ENCODE data around the gene TMEM82.

Gene TMEM82

DNA sequence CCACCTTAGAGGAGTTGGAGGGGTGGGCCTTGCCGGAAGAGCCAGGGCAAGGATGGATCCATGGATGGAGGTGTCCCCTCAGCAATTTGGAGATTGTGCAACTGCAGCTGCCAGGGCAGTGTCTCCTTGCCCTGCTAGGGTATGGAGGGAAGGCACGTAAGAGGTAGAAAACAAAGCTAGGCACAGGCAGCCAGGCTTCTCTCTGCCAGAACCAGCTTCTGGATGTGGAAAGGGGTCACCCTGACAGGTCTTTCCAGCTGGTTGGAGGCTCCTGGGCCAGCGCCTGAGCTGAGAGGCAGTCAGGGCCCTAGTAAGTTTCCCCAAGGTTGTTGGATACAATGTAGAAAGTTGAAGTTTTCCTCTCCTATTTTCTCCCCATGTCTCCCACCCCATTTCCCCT is 21.4 kb upstream of the TMEM82 start:
- no peak for DNase-seq (ENCODE audit: low read depth)

DNA sequence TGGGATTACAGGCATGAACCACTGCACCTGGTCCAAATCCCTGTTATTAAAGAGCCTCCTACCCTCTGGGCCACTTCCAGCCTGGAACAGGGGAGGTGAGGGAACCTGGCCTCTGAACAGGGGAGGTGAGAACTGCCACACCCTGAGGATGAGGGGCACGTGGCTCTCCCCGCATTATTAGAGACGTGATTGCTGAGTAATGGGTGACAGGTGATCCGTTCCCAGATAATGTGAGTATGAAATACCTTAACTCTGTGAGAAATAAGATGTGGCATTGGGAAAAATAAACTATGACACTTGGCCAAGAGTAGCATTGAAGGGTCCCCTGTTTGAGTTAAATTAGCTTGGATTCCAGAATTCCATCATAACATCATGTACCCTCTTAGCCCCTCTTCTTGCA is 19.9 kb upstream of the TMEM82 start:
- DNase-seq (ENCODE audit: low read depth) = no peak

DNA sequence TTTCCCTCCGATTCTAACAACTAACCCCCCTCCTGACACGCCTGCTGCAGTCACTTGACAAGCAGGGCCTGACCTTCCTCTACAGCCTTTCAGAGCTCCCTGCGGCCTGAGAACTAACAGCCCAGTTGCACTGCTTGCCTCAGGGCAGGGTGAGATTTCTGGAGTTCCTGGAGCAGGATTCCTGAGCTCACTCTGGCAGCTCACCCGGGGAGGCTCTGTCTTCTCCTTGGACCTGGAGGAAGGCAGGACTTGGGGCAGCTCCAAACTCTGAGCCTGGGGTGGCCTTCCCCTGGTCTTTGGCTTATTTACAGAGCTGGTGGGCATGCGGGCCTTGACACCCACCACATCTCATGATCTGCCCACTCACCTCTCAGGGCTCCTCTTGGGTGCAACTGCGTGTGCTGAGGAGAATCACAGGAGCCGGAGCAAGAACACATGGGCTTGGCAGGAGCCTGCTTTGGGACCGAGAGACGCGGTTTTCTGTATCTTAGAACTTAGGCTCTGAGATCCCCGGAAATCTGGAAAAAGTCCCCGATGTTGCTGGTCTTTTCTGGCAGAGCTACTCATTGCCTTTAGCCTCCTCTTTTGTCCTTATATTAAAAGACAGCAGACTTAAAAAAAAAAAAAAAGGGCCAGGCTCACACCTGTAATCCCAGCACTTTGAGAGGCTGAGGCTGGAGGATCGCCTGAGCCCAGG is 19.3 kb upstream of the TMEM82 start:
- DNase-seq (ENCODE audit: low read depth) = no peak

DNA sequence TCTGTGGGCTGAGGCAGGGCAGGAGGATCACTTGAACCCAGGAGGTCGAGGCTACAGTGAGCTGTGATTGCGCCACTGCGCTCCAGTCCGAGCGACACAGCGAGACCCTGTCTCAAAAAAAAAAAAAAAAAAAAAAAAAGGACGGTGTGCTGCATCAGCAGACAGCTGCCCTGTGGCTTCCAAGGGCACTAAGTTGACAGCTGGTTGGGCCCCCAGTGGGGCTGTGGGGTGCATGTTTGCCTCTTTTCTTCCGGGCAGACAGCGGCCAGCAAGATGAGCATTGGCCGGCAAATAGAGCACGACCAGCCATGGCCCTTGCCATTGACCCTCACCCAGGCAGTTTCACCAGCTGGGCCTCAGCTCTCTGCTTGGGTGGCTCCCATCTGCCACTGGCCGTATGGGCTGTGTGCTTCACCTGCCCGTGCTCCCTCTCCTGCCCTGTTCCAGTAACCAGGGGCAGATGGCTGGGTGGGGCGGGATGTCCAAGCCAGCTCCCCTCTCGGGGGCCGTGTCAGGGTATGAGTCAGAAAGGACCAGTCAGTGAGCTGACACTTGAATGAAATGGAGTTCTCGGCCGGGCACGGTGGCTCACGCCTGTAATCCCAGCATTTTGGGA is 18.6 kb upstream of the TMEM82 start:
- no peak for DNase-seq (ENCODE audit: low read depth)

DNA sequence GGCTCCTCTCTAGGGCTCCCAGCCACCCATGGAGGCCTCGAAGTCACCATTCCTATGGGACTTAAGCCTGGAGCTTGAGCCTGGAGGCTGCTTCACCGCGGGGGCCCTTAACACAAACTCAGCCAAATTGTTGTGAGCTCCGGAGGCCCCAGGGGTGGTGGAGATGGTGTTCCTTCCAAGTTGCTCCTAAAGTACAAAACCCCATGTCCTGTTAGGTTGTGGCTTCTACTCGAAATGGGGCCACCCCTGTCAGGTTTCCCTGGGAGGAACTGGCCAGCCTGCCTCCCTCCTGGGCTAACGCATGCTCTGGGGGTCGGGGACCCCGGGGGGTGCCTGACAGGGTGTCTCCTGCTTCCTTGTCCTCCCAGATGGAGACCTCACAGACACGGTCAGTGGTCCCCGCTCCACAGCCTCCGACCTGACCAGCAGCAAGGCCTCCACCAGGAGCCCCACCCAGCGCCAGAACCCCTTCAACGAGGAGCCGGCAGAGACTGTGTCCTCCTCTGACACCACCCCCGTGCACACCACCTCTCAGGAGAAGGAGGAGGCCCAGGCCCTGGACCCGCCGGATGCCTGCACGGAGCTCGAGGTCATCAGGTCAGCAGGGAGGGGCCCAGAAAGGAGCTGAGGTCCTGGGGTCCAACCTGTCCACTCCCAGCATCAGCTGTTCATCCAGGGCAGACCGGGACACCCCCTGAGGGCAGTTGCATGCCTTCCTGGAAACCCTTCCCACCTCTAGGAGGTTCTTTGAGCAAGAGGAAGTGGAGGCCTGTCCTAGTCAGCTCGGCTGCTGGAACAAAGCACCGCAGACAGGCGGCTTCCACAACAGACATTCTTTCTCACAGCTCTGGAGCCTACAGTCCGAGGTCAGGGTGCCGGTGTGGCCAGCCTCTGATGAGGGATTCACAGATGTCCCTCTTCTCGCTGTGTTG is 17.1 kb upstream of the TMEM82 start:
- DNase-seq (ENCODE audit: low read depth) = no peak

DNA sequence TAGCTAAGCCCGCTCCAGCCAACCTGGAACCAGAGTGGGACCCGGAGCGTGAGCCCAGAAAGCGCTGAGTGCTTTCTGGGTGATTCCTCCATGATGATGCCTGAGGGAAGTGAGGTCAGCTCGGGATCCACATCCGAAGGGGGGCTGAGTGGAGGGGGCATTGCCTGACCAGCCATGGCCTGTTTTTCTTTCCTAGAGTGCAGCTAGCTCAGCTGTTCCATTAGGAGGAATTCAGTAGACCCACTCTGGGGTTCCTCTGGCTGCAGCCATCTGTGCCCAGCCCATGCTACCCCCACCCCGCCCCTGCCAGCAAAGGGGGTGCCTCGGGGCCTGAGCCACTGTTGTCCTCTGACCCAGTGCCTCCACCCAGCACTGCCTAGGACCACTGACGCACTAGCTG is 15.8 kb upstream of the TMEM82 start:
- DNase-seq (ENCODE audit: low read depth) = no peak

DNA sequence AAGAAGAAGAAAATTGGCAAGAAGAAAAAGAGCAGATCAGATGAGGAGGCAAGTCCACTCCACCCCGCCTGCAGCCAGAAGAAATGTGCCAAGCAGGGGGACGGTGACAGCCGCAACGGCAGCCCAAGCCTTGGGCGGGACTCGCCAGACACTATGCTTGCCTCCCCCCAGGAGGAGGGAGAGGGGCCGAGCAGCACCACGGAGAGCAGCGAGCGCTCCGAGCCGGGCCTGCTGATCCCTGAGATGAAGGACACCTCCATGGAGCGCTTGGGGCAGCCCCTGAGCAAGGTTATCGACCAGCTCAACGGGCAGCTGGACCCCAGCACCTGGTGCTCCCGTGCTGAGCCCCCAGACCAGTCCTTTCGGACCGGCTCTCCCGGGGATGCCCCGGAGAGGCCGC is 15.3 kb upstream of the TMEM82 start:
- no peak for DNase-seq (ENCODE audit: low read depth)

DNA sequence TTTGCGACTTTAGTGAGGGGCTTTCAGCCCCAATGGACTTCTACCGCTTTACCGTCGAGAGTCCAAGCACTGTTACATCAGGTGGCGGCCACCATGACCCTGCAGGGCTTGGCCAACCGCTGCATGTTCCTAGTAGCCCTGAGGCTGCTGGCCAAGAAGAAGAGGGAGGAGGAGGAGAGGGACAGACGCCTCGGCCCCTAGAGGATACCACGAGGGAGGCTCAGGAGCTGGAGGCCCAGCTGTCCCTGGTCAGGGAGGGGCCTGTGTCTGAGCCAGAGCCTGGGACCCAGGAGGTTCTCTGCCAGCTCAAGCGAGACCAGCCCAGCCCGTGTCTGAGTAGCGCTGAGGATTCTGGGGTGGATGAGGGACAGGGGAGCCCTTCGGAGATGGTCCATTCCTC is 14.9 kb upstream of the TMEM82 start:
- no peak for DNase-seq (ENCODE audit: low read depth)

DNA sequence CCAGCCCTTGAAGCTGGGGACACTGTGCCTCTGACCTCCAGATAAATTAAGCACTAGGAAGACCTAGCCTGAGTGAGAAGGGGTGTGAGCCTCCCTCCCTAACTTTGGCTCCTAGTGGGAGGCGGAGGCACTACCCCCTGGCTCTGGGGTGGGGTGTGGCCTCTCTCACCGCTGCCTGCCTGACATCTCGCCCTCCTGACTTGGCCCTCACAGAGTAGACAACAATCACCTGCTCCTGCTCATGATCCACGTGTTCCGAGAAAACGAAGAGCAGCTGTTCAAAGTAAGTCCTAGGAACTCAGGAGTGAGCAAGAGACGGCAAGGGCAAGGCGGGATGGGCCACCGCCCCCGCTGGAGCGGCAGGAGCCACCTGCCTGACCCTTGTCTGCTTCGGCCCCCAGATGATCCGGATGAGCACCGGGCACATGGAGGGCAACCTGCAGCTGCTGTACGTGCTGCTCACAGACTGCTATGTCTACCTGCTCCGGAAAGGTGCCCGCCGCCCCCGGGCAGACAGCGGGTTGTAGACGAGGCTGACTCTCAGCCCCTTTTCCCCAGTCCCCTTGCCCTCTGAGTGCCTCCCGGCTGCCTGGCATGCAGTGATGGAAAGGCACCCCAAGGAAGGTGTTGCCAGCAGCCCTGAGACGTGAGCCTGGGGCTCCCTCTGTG is 14.3 kb upstream of the TMEM82 start:
- DNase-seq (ENCODE audit: low read depth) = no peak

DNA sequence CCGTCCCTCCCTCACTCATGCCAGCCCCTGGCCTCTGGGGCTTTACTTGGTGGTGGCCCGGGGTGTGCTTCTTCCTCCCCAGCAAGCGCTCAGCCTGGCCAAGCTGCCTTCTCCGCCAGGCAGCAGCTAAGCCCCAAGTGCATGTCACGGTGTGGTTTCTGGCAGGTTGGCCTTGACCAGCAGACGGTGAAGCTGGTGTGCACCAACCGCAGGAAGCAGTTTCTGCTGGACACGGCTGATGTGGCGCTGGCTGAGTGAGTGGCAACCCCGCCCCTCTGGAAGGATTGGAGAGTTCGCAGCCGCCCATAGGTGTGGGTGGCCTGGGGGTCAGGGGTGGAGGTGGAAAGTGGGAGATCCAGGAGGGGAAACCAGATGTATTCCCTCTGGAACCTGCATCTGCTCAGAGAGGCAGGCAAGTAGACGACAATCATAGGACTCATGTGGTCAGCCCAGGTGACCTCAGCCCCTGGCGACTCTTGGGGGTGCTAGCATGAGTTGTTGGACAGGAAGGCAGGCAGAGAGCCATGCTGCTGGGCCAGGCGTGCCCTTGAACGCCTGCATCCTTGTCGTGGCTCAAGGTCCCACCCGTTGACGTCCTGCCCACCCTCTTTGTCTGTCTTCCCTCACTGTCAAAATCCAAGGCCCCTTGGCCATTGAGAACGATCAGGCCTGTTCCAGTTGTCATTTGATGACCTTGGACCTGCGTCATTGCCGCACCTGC is 13.2 kb upstream of the TMEM82 start:
- DNase-seq (ENCODE audit: low read depth) = no peak

DNA sequence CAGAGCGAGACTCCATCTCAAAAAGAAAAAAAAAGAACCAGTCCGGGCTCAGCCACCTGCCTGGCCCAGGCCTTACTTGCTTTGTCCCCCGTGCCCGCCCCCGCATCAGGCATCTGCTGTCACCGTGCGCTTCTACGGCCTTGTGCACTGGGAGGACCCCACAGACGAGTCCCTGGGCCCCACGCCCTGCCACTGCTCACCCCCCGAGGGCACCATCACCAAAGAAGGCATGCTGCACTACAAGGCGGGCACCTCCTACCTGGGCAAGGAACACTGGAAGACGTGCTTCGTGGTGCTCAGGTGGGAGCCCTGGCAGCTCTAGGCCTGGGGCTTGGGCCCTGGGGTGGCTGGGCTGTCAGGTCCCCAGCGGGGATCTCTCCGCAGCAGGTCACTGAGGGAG is 11.9 kb upstream of the TMEM82 start:
- DNase-seq (ENCODE audit: low read depth) = no peak

DNA sequence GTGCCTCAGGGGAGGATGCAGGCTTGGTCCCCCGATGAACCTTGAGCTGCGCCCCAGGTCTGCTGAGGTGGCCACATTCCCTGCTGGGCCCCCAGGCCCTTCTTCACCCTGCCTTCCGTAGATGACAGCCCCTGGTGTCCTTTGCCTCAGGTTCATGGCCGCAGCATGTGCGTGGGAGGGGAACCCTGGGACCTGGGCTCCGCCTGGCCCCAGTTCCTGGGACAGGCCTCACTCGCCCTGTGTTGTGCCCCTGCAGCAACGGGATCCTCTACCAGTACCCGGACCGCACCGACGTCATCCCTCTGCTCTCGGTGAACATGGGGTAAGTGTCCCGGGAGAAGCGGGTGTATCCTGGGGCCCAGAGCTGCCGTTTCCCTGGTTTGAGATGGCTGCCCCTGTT is 11.4 kb upstream of the TMEM82 start:
- DNase-seq (ENCODE audit: low read depth) = no peak

DNA sequence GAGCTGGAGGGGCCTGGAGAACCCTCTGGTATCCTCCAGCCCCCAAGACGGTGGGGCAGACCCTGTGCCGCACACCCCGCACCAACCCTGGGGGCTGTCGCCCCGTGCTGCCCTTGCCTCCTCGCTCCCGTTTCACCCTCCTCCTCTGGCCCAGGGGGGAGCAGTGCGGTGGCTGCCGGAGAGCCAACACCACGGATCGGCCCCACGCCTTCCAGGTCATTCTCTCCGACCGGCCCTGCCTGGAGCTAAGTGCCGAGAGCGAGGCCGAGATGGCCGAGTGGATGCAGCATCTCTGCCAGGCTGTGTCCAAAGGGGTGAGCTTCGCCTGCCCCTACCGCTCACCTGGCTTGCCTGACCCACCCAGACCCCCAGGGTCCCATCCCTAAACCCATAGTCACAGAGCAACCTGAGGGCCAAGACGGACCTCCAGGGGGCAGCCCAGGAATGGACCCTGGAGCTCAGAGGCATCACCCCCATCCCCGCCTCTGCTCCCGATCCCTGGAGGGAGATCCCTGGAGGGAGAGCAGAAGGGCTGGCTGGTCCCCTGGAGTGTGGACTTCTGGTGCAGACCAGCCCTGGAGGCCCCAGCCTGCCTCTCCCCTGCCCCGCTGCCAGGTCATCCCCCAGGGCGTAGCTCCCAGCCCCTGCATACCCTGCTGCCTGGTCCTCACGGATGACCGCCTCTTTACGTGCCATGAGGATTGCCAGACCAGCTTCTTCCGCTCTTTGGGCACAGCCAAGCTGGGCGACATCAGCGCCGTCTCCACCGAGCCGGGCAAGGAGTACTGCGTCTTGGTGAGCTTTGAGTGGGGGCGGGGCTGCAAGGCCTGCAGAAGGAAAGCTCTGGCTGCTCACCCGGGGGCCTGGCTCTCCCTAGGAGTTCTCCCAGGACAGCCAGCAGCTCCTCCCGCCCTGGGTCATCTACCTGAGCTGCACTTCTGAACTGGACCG is 10.3 kb upstream of the TMEM82 start:
- no peak for DNase-seq (ENCODE audit: low read depth)

DNA sequence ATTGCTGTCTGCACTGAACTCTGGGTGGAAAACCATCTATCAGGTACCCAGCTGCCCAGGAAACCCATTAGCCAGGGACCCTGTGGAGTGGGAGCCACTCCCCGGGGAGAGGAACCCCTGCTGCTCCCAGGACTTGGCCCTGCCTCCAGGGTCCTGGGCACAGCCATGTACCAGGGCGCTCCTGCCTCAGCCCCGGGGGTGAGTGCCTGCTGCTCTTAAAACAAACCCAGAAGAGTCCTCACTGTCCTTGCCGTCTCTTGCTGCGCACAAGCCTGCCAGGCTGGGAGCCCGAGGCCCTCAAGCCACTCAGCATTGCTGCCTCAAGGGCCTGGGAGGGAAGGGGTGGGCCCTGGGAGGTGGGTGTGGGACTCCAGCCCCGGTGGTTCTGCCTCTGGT is 9.6 kb upstream of the TMEM82 start:
- no peak for DNase-seq (ENCODE audit: low read depth)

DNA sequence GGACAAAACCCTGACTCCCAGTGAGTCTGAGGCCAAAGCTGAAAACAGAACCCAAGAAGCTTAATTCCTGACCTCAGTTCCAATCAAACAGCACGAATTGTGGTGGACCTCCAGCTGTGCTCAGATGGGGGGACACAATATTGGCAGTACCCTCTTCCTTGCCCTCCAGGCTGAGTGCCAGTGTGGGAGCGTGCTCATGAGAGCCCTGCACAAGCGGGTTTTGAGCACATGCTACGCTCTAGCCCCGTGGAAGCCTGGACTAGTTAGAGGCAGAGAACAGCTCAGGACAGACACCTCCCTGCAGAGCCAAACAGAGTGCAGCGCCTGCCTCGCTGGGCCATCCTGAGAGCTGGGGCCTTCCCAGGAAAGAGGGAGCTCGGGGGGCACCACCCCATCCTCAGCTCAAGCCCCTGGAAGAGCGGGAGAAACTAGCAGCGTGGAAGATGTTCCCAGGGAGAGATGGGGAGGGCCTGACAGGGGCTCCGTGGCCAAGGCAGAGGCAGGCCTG is 9.0 kb upstream of the TMEM82 start:
- no peak for DNase-seq (ENCODE audit: low read depth)

DNA sequence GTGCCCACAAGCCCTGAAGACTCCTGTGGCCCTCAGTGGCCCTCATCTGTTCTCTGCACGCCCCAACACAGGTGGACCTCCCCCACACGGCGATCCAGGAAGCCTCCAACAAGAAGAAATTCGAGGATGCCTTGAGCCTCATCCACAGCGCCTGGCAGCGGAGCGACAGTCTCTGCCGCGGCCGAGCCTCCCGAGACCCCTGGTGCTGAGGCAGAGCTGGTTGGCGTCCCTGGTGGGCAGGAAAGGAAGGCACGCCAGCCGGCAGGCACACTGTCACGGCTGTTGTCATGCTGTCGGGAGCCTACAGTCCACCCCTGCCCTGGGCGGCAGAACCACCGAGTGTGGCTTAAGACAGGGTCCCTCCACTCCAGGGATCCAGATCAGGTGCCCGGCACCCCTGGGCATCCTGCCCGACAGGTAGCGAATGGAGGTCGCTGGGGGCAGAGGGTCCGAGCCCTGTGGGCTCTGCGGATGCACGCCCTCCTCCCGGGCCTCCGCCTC is 8.5 kb upstream of the TMEM82 start:
- DNase-seq (ENCODE audit: low read depth) = no peak

DNA sequence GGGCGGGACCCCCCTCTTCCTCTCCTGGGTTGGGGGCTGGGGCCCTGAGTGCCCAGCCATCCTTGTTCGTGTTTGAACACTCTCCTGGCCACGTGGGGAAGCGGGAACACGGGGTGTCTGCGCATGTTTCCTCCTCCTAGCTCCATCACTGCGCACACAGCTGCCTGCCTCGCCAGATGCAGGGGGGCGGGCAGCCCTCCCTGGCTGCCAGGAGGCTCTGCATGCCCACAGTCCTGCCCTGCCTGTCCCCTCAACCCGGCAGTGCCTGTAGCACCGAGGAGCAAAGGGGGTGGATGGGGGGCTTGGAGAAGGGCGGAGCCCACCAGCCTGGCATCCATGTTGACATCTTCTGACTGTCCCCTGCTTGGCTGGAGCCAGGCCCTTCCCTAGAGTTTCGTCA is 8.0 kb upstream of the TMEM82 start:
- DNase-seq (ENCODE audit: low read depth) = no peak

DNA sequence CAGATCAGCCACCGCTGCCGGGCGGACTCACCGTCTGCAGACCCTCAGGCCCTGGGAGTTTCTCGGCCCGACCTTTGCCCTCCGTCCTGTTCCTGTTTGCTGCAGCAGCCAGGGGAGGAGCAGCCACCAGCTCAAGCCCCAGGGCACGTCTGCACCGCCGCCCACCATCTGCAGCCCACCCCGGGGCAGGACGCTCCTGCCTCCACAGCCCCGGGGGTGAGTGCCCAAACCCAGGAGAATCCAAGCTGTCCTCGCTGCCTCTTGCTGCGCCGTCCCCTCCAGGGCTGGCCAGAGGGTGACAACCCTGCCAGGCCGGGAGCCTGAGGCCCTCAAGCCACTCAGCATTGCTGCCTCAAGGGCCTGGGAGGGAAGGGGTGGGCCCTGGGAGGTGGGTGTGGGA is 7.4 kb upstream of the TMEM82 start:
- DNase-seq (ENCODE audit: low read depth) = no peak

DNA sequence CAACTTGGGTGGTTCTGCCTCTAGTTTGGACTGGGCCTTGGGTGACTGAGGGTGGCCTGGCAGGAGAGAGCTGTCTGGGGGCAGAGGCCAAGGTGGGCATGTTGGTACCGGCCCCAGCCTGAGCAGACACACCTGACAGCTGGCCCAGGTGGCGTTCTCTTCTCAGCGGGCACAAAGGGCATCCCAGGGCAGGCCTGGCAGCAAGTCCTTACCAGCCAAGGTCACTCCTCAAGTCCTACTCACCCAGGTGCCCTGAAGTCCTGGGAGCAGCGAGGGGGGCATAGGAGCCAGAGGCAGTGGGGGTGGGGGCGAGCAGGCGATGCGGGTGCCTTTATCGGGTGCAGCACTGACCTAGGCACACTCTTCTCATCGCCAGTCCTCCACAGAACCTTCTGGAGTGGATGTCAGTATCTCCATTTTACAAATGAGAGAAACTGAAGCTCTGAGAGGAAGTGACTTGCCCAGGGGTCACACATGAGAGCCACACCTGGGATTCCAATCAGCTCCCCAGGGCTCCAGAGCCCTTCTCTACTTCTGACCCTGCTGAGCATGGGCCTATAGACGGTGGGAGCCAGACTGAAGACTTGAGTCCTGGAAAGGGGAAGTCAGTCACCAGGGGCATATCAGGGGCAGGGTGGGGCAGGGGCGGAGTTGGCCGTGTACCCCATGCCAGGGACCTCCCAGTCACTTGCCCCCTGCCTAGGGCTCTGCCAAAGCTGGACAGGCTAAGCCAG is 6.8 kb upstream of the TMEM82 start:
- no peak for DNase-seq (ENCODE audit: low read depth)
